Stimulated activated naive CD4-positive, alpha-beta T cell (primary cell): Measurements from ENCODE around the gene RAD51B.
"Not testable (repeated sequence)": the region's sequence is repeated elsewhere in the genome, so short reads cannot be mapped to it uniquely, and the experiment has no call there.

Experiments used
- DNase-seq, 6 experiments: peaks; one replicate each; lab custom pipeline; 2025; lab: John Stamatoyannopoulos, UW

RAD51B gene

DNA sequence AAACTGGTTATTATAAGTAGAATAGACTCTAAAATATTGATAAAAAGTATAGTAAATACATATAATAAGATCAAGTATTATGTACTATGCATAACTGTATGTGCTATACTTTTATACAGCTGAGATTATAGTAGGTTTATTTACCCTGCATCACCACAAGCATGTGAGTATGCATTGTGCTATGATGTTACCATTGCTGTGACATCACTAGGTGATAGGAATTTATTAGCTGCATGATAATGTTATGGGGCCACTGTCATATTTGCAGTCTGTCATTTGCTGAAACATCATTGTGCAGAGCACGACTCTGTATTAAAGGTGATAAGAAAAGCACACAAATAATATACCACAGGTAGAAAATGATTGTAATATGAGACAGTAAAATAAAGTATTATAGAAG is 587.7 kb downstream of the RAD51B start:
- DNase-seq: no peak

DNA sequence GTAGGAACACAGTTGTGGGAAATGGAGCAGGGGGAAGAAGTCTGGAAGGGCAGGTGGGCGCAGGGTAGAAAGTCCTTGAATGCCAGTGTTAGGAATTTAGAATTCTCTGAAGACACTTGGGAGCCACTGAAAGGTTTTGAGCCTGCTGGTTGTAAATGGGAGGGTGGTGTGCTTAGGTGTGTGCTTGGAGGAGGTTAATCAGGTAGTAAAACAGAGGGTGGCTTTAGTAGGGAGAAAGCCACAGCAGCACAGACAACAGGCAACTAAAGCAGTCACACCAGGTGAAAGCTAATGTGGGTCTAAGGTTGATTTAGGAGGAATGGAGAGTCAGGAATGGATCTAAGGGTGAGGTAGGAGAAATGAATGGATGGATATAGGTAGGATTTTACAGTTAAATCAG is 588.2 kb downstream of the RAD51B start:
- no peak for DNase-seq

DNA sequence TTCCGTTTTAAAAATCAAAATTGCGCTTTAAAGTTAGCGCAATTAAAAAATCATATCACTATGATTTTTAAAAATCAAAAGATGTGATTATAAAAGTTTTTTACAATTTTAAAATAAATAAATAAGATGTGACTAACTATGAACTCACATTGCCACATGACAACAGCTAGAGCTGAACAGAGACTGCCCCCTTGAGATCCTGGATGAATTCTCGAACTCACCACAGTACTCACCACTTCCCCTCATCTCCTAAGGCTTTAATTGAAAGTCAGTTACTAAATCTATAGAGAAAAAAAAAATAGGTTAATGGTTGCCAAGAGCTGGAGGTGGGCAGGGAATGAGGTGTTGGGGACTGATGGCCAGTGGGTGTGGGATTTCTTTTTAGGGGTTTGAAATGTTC is 589.1 kb downstream of the RAD51B start:
- peak in 1 of 6 experiments; percentile 2 for DNase-seq

DNA sequence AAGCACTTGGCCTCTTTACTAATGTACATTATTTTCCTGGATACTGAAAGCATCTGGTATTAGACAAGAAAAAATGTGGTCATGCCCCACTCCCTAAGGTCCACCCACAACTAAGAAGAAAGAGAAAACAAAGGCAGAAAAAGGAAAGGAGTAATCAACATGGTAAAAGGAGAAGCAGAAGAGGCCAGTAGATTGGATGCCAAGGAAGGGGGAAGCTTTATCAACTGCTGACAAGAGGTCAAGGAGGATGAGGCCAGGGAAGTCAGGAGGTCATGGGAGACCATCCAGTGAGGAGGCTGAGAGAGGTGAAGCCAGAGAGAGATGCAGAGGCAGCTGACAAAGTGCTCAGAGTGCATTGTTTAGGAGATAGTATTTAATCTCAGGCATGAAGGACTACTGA is 589.8 kb downstream of the RAD51B start:
- DNase-seq: no peak

DNA sequence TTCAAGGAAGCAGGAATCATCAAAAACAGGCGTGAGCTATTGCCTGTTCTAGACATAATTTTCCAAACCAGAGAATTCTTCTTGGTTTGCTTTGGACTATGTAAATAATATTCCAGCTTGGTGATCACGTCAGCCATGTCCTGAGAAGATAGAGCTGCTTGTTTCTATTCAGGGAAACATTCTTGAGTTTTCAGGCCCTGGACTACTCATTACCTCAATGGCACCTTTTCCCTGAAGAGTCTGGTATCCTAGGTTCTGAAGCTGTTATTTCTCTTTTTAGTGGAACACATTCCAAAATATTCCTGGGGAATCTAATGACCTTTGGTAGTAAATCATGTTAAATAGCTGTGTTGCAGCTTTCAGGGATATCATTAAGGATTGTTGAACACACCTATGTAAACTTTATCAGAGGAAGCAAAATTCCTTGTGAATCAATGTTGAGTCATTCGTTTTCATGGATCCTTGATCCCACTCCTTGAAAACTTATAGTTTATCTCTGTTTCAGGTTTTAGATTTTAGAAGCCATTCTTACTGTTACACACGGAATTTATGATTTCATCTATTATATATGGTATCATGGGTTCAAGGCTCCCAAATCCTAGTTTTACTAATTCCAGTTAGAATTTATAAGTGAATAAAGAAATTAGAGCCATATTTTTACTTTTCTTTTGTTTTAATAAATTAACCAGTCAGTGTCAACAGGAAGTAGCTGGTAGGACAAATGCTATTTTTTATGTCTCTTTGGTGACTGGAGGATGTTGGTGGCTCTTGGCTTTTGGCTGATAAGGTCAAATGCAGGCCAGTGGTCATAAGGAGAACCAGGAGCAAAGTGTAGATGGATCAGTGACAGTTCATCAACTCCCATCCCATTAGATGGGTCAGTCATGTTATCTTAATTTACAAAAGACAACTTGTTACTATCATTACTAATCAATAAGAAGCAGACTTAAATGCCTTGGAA is 593.2 kb downstream of the RAD51B start:
- no peak for DNase-seq

DNA sequence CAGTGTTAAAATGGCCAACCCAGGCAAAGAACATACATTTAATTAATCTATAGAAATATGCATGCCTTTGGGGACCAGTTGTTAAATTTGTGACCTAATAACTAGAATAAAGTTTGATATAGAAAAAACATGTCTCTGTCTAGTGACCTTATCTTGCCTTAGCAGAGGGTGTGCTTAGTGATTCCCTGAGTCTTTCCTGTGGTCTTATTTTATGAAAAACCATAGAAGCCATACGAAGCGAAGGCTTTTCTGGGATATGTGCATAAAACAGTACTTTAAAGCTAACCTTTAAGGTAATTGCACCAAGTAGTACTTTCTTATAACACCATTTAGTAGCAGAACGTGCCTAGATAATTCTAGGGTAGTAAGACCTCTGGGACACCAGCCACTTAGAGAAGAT is 593.9 kb downstream of the RAD51B start:
- no peak for DNase-seq

DNA sequence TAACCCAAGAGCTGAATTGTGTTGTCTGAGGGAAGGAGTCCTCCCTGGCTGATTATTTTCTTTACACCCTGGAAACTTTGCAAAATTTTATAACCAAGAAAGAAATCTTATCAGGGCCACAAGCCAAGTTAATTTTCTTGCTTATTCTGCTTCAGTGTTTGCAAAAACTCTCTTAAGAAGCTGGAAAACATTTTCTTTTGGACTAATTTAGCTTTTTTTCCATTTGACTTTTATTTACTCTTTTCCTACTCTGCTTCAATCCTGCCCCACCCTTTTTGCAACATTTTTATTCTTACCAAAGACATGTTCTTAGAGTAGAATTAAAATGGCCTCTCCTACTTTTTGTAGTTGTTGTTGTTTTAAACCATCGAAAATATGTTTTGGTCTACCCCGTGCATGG is 594.5 kb downstream of the RAD51B start:
- no peak for DNase-seq

DNA sequence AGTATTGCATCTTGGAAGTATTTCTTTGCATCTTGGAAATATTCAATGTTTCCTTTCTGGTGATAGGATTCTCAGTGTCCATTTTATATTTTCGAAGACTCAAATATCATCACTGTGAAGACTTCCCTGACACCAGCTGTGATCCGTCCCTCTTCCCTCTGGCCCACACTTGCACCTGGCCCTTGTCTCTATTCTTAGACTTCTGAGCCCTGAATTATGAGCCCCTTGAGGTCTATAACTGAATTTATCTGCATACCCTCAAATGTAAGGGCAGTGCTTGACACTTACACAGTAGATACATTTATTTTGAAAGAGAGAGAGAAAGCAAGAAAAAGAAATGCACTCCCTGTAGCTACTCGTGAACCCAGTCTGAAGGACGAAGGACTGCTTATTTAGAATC is 596.6 kb downstream of the RAD51B start:
- no peak for DNase-seq

DNA sequence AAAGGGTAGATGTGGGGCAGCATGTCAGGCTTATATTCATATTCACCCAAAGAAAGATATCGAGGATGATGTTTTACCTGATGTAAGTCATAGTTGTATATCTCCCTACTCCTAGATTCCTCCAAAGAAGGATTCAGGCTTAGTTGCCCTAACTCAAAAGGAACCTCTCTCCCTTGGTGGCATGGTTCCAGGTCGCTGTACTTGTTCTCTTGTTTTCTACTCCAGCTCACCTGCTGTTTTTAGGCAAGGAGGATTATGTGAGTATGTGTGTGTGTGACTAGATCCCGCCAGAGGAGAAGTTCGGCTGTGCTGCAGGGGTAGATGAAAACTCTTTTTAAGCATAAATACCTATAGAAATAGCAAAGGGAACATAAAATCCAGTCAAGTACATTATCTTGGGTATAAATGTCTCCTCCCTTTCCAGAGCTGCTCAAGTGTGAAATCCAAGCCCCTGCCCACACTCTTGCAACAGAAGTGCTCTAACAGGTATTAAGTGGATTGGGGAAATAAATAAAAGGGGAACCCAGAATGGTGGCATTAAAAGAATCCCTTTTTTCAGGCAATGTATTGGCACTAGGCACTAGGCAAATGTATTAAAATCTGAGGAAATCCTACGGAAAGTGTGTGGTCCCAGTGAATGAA is 597.6 kb downstream of the RAD51B start:
- DNase-seq: no peak

DNA sequence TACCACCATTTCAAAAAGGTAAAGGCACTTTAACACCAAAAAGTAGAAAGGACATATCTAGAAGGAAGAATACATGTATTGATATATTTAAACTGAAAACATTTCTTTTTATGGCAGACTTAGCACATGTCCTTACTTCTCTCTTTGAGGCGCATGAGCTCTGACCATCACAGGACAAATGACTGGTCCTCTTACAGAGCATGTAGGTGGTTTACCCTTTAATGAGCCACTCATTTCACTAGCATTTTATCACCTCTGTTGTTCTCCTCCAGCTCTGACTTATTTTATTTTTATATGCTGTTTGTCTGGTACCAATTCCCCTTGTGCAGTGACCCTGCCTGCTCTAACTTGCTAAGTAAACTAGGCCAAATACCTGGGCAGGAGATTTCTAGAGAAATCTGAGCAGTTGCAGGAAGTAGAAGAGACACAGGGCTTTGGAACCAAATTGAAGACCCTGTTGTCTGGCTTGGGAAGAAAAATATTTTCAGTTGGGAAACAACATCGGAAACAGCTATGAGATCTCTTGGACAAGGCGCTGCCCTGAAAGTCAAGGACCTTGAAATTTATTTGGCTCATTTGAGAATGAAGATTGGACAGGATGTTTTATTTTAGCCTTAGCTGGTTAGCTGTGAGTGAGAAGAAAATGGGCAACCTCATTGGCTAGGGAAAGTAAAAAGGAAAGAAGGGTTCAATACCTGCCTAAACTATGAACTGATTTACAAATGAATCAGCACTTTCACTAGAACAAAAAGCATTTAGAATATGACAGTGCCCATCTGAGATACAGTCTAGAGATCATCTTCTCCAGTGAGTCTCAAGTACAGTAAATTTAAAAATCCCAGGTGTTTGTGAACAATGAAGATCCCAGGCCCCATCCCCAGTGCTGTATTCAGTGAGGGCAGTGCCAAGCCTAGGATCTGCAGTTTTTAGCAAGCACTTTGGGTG is 598.9 kb downstream of the RAD51B start:
- DNase-seq: no peak

DNA sequence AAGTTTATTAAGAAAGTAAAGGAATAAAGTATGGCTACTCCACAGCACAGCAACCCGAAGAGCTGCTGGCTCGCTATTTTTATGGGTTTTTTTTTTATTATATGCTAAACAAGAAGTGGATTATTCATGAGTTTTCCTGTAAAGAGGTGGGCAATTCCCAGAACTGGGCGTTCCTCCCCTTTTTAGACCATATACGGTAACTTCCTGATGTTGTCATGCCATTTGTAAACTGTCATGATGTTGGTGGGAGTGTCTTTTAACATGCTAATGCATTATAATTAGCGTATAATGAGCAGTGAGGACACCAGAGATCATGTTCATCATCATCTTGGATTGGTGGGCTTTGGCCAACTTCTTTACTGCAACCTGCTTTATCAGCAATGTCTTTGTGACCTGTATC is 600.8 kb downstream of the RAD51B start:
- no peak for DNase-seq

DNA sequence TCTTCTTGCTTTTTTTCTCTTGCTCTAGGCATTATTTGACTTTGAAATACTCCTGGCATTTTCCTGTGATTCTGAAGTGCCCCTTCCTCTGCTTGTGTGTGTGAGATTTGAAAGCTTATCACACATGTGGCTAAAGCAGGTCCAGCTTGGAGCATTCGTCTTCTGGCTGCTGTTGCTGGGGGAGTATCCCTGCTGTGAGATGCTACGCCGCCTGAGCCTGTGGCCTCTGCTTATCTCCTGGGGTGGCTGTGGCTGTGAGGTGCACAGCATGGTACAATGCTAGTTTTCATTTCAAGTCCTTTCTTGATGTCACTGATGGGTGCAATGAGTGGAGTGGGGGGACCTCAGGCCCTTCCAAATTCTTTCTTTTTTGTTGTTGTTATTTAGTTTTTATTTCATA is 601.5 kb downstream of the RAD51B start:
- DNase-seq: no peak

DNA sequence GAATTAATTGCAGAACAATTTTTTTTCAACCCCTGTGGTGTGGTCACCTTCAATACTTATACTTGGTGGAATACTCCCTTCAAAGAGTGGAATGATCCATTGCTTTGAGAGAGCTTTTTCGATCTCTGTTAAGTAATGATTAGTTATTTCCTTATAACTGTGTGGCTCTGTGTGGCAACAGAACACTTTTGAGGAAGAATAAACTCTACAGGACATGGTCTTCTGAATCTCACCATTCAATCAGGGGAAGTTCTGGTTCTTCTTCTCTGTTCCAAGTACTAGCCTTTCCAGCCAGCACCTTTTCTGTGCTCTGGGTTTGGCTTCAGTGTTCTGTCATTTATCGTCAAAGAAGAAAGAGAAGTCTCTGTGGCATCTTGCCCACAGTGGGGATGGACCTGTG is 604.1 kb downstream of the RAD51B start:
- DNase-seq: no peak

DNA sequence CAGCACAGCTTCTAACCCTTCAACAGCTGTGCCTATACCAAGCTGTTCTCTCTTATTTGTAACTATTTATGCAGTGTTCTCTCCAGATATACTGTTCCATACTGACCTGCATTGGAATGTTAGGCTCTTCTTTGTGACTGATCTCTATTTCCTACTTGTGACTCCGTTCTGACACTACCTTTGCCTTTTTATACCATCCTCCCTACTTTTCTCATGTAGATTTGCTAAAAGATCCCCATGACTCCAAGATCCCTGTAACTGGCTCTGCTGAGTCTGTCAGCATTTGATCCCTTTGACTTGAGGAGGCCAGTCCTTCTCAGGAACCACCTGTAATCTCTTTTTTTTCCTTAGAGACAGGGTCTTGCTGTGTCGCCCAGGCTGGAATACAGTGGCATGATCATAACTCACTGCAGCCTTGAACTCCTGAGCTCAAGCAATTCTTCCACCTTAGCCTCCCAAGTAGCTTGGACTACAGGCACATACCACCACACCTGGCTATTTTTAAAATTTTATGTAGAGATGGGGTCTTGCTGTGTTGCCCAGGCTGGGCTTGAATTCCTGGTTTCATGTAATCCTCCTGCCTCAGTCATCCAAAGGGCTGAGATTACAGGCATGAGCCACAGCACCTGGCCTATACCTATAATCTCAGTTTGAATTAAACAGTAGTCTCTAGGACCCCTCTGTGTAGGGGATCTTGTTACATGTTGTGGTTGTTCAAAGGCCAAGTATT is 605.0 kb downstream of the RAD51B start:
- no peak for DNase-seq

DNA sequence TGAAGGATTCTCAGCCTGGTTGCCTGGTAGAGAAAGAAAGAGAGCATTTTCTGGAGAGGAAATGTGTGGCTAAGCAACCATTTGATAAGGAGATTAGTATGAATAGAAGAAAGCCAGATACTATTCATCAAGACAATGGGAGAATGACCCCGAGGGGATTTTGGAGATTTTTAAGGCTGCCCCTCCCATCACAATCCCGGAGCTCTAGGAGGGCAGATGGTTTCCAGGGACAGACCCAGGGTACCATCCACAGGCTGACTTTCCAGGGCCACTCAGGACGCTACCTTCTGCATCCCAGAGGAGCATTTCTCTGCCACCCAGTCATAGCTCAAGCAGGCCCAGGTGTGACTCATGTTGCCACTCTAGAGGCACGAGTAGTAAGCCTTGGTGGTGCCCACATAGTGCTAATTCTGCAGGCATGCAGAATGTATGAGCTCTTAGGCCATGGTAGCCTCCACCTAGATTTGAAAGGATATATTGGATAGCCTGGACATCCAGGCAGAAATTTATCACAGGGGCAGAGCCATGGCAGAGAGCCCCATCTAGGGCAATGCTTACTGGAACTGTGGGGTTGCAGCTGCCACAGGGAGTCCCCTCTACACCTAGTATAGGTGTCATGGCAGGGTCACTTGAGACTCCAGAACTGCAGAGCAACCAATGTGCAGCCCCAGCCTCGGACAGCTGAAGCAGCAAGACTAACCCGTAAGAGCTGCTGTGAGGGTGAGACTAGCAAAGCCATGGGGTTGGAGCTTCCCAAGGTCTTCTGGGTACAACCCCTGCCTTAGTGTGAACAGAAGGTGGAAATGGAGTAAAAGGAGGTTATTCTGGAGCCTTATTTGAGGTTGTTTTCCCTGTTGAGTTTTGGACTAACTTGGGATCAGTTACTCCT is 607.3 kb downstream of the RAD51B start:
- DNase-seq: no peak

DNA sequence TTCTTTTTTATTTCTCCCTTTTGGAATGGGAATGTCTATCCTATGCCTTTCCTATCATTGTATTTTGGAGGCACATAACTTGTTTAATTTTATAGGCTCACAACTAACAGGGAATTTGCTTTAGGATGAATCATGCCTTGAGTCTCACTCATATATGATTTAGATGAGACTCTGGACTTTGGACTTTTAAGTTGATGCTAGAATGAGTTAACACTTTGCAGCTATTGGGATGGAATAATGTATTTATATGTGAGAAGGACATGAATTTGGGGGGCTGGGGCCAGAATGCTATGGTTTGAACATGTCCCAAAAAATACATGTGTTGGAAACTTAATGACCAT is 607.9 kb downstream of the RAD51B start:
- DNase-seq: no peak

DNA sequence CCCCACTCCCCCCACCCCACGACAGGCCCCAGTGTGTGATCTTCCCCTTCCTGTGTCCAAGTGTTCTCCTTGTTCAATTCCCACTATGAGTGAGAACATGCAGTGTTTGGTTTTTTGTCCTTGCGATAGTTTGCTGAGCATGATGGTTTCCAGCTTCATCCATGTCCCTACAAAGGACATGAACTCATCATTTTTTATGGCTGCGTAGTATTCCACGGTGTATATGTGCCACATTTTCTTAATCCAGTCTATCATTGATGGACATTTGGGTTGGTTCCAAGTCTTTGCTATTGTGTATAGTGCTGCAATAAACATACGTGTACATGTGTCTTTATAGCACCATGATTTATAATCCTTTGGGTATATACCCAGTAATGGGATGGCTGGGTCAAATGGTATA is 609.3 kb downstream of the RAD51B start:
- not testable (repeated sequence) for DNase-seq

DNA sequence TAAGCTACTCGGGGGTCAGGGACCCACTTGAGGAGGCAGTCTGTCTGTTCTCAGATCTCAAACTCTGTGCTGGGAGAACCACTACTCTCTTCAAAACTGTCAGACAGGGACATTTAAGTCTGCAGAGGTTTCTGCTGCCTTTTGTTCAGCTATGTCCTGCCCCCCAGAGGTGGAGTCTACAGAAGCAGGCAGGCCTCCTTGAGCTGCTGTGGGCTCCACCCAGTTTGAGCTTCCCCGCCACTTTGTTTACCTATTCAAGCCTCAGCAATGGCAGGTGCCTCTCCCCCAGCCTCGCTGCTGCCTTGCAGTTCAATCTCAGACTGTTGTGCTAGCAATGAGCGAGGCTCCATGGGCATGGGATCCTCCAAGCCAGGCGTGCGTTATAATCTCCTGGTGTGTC is 614.6 kb downstream of the RAD51B start:
- peak in 4 of 6 experiments; percentile 1 to 30 (median 12) for DNase-seq

DNA sequence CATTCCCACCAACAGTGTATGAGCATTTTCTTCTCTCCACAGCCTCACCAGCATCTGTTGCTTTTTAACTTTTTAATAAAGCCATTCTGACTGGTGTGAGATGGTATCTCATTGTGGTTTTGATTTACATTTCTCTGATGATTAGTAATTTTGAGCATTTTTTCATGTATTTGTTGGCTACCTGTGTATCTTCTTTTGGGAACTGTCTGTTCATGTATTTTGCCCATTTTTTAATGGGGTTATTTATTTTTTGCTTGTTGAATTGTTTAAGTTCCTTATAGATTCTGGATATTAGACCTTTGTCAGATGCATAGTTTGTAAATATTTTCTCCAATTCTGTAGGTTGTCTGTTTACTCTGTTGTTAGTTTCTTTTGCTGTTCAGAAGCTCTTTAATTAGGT is 616.1 kb downstream of the RAD51B start:
- not testable (repeated sequence) for DNase-seq

DNA sequence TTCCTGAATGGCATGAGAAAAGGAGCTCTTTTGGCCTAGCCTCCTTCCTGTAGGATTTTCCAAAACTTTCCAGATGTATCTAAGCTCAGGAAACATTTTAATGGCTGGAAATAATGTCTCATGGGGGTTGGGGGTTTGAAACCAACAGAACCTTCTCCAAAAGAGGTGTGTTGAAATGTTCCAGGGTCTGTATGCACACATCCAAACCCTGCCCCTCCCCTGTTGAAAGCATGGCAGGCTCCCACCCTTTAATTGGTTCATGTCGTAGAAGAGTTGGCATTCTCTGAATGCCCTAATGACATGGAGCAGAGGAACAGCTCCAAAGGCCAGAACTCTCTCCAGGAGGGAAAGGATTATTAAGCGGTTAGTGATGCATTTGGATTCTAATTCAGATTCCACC is 620.1 kb downstream of the RAD51B start:
- DNase-seq: no peak

DNA sequence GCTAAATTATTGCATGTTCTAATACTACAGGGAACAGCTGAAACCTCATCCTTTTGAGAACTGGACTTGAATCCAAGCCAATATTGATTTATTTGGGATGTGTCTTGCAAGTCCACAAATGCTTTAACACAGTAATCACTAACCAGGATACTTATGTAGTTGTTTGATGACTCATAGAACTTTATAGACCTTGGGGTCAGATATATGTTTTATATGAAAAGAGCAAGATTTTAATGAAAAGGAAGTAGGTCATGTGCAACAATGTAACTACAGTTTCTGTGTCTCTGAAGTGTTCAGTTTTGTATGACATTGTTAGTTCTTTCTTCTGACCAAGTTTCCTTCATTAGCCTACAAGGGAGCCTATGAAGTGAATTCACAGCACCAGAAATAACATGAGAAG is 621.2 kb downstream of the RAD51B start:
- DNase-seq: no peak
